GM10248 (cell line): Measurements from ENCODE around the gene LHX5.

Experiments used
- CTCF ChIA-PET: fragments of 300-600 bp; sonication (Branson Sonifier 250); formaldehyde crosslinking; extraction: SDS; loops from one replicate; lab custom pipeline; 2021; ENCODE audit warnings: antibody characterized with exemption; lab: Yijun Ruan, JAX
- POLR2A ChIA-PET: fragments of 350-650 bp; sonication (Branson Sonifier 250); formaldehyde crosslinking; extraction: SDS; loops from one replicate; lab custom pipeline; 2020; ENCODE audit warnings: antibody characterized with exemption; lab: Yijun Ruan, JAX
- DNase-seq: peaks from one replicate; pipeline ENCODE4 v3.0.0; 2012; ENCODE audit errors: extremely low spot score
- TF ChIP-seq, protein P1 (sequence below): IDR thresholded peaks from 2 replicates; pipeline ENCODE4 v1.5.1; 2012; ENCODE audit warnings: mild to moderate bottlenecking, low read depth; ENCODE audit errors: extremely low read depth, missing control alignments, control extremely low read depth

LHX5 gene

DNA sequence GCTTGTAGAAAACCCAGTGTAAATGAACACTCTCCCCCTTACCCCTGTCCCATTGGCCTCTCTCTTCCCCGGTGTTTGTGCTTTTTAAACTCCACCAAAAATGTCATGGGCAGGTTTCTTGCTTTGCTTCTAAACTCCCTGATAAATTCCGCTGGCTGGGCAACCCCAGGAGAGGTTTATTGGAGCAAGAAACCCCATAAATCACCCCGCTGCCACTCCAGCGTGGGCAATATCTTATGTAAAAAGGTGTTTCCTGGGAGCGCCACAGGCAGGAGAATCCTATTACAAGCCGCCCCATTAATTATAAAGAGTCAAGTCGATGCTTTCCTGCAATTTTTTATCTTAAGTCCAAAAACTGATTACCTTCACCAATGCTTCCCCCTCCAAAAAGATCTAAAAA is 22.8 kb downstream of the LHX5 start:
- DNase-seq, result no peak
- TF ChIP-seq, protein P1, sequence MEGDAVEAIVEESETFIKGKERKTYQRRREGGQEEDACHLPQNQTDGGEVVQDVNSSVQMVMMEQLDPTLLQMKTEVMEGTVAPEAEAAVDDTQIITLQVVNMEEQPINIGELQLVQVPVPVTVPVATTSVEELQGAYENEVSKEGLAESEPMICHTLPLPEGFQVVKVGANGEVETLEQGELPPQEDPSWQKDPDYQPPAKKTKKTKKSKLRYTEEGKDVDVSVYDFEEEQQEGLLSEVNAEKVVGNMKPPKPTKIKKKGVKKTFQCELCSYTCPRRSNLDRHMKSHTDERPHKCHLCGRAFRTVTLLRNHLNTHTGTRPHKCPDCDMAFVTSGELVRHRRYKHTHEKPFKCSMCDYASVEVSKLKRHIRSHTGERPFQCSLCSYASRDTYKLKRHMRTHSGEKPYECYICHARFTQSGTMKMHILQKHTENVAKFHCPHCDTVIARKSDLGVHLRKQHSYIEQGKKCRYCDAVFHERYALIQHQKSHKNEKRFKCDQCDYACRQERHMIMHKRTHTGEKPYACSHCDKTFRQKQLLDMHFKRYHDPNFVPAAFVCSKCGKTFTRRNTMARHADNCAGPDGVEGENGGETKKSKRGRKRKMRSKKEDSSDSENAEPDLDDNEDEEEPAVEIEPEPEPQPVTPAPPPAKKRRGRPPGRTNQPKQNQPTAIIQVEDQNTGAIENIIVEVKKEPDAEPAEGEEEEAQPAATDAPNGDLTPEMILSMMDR, result no peak
- ChIA-PET CTCF (no interaction called here), POLR2A (no interaction called here)

- TF ChIP-seq, protein P1, result no peak
- no peak for DNase-seq
- ChIA-PET CTCF (interaction anchor here (0.9 to 1.5 kb wide), 3 partner anchors 9 to 521 kb away, joined by 3 to 6 read pairs (median 5); no protein-coding TSS in a partner anchor), POLR2A (no interaction called here)
These were observed 26.0 kb downstream of the LHX5 start for GRCh38 chr12:113445544-113446171.

- DNase-seq, result no peak
- TF ChIP-seq, protein P1, result no peak
- CTCF ChIA-PET, result interaction anchor here (0.6 to 1.8 kb wide), 5 partner anchors 15 to 37 kb away, joined by 3 to 5 read pairs (median 4); no protein-coding TSS in a partner anchor
- POLR2A ChIA-PET, result no interaction called here
These were observed 28.6 kb downstream of the LHX5 start for GRCh38 chr12:113443030-113443539.

DNA sequence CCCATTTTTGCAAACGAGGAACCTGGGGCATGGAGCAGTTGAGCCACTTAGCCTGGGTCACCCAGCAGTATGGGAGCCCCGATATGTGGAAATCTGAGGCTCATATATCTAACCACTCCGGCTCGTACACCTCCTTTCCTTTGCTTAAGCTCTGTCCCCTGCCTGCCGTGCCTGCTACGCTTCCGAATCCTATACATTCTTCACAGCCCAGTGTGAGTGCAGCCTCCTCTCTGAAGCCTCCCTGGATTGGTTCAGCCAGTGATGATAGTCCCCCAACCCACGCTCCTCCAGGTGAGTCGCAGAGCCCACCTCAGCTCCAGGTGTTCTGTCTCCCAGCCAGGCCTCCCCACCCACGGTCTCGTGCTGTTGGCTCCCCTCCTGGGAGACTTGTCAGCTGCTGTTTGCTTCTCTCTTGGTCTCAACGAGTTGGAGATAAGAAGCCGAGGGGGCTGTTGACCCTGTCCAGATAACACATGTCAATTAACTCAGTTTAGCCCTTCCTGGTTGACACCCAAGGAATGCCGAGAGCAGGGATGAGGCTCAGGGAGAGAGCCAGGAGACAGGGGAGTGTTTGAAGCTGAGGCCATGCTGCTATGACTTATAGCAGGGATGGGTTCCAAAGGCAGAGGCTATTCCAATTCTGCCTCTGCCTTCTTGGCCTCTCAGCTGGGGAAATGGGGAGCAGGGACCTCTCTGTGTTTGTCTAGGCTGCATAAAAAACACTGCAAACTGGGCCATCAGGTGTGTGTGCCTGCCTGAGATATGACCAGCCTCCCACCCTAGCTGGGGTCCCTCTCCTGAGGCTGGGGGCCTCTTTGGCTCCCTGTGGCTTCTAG is 30.5 kb downstream of the LHX5 start:
- TF ChIP-seq, protein P1, result no peak
- POLR2A ChIA-PET, result no interaction called here
- CTCF ChIA-PET, result interaction anchor here (0.8 to 1.8 kb wide), 4 partner anchors 9 to 45 kb away, joined by 3 to 6 read pairs (median 4); no protein-coding TSS in a partner anchor
- no peak for DNase-seq

- POLR2A ChIA-PET, result no interaction called here
- CTCF ChIA-PET, result interaction anchor here (1.0 to 1.4 kb wide), 2 partner anchors 9 to 15 kb away, joined by 3 to 6 read pairs; no protein-coding TSS in a partner anchor
- DNase-seq, result no peak
- TF ChIP-seq, protein P1, result no peak
These were observed 31.3 kb downstream of the LHX5 start for GRCh38 chr12:113440336-113440735.

DNA sequence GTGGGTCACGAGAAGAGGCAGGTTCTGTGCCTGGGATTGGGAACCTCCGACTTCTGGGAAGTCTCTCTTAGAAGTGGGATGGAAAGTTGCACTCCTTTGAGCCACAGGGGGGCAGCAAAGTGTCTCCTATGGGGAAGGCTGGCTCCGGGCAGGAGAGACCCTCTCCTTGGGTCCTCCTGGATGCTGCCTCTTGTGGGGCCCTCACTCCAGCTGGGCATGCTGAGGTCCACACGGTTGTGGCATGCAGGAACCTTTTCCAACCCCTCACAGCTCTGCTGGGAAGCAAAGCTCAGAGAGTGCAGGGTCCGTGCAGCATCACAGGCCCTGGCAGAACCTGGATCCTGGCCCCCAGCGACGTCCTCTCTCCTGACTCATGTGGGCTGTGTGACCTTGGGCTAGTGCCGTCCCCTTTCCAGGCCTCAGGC is 32.1 kb downstream of the LHX5 start:
- ChIA-PET POLR2A (no interaction called here), CTCF (interaction anchor here (1.0 to 1.4 kb wide), 2 partner anchors 10 to 15 kb away, joined by 3 to 6 read pairs; no protein-coding TSS in a partner anchor)
- DNase-seq, result peak; percentile 53
- TF ChIP-seq, protein P1, result peak; percentile 49
